K562 treated with DMSO at 1 percent for 48 hours (cell line): Measurements from ENCODE around the gene TEX101. TPM values are rescaled to one million over a fixed set of nuclear protein-coding genes. Genes with fewer than 3 reads are reported as not detected.

Experiments used
- total RNA-seq: library from RNA; unstranded; fragments of 300-600 nt; gene quantifications from 2 replicates; pipeline ENCODE4 v1.2.3, GENCODE V29; 2022; ENCODE audit warnings: low replicate concordance; ENCODE audit errors: extremely low read depth

Gene TEX101
- not detected in 2 replicates for total RNA-seq

GRCh38 chr19:43414554-43414953 is at the start of gene TEX101:
TEX101 (plus strand) TSS chr19:43414890; CDS start chr19:43415920, 1,030 bp downstream.

GRCh38 chr19:43465468-43466120 is 50.9 kb downstream of the TEX101 start, which contains the start of gene LYPD3:
LYPD3 (minus strand) TSS chr19:43465608; CDS start chr19:43465571, 37 bp downstream.

Other genes starting within 250 kb of the TEX101 start
- not detected in 2 replicates for gene PSG5, start 228.4 kb upstream of the TEX101 start, total RNA-seq
- gene PSG4, start 209.3 kb upstream of the TEX101 start, total RNA-seq: not detected in 2 replicates
- not detected in 2 replicates for gene PSG9, start 145.4 kb upstream of the TEX101 start, total RNA-seq
- gene CD177, start 61.2 kb upstream of the TEX101 start, total RNA-seq: not detected in 2 replicates
- gene LYPD3, start 50.7 kb downstream of the TEX101 start, total RNA-seq: not detected in 2 replicates
- gene PHLDB3, start 89.9 kb downstream of the TEX101 start, total RNA-seq: not detected in 2 replicates
- gene ETHE1, start 112.3 kb downstream of the TEX101 start, total RNA-seq: not detected in 2 replicates
- gene ZNF575, start 118.3 kb downstream of the TEX101 start, total RNA-seq: not detected in 2 replicates
- gene XRCC1, start 160.6 kb downstream of the TEX101 start, total RNA-seq: not detected in 2 replicates
- gene PINLYP, start 160.9 kb downstream of the TEX101 start, total RNA-seq: not detected in 2 replicates
- gene IRGQ, start 181.2 kb downstream of the TEX101 start, total RNA-seq: not detected in 2 replicates
- not detected in 2 replicates for gene ZNF576, start 181.7 kb downstream of the TEX101 start, total RNA-seq
- gene SRRM5, start 197.2 kb downstream of the TEX101 start, total RNA-seq: not detected in 2 replicates
- not detected in 2 replicates for gene ZNF428, start 204.7 kb downstream of the TEX101 start, total RNA-seq
- not detected in 2 replicates for gene CADM4, start 225.0 kb downstream of the TEX101 start, total RNA-seq